Hepatocyte (in vitro differentiated cells): Measurements from ENCODE around the gene RFNG. TPM values are rescaled to one million over a fixed set of nuclear protein-coding genes. Genes with fewer than 3 reads are reported as not detected.

Experiments
- DNase-seq: peaks from one replicate; pipeline ENCODE4 v3.0.0-alpha.2; 2016; ENCODE audit warnings: low spot score
- H2AFZ ChIP-seq: fragments of 200-600 bp; sonication (generic); 2 replicates; pipeline ENCODE4 v1.6.0; 2016; ENCODE audit warnings: antibody characterized with exemption, mild to moderate bottlenecking
- H3K27ac ChIP-seq: fragments of 200-600 bp; sonication (generic); 2 replicates; pipeline ENCODE4 v1.5.1; 2016; ENCODE audit warnings: mild to moderate bottlenecking
- H3K27me3 ChIP-seq: fragments of 200-600 bp; sonication (generic); 2 replicates; pipeline ENCODE4 v1.6.1; 2016
- H3K36me3 ChIP-seq: fragments of 200-600 bp; sonication (generic); replicated peaks from 2 replicates; pipeline ENCODE4 v1.5.1; 2016; ENCODE audit warnings: low read depth; ENCODE audit not compliant: insufficient read depth
- H3K4me1 ChIP-seq: fragments of 200-600 bp; sonication (generic); 2 replicates; pipeline ENCODE4 v1.5.1; 2016; ENCODE audit warnings: mild to moderate bottlenecking, moderate library complexity; ENCODE audit not compliant: insufficient read depth
- H3K4me2 ChIP-seq: fragments of 200-600 bp; sonication (generic); 2 replicates; pipeline ENCODE4 v1.6.0; 2016
- H3K4me3 ChIP-seq: fragments of 200-600 bp; sonication (generic); 2 replicates; pipeline ENCODE4 v1.5.1; 2016; ENCODE audit warnings: mild to moderate bottlenecking
- H3K79me2 ChIP-seq: fragments of 200-600 bp; sonication (generic); 2 replicates; pipeline ENCODE4 v1.6.0; 2017; ENCODE audit warnings: mild to moderate bottlenecking
- H3K9me2 ChIP-seq: fragments of 200-600 bp; sonication (generic); replicated peaks from 2 replicates; pipeline ENCODE4 v1.6.0; 2017; ENCODE audit warnings: mild to moderate bottlenecking; ENCODE audit not compliant: insufficient read depth
- H3K9me3 ChIP-seq: fragments of 200-600 bp; sonication (generic); 2 replicates; pipeline ENCODE4 v1.5.1; 2016; ENCODE audit warnings: low read depth, mild to moderate bottlenecking
- H4K20me1 ChIP-seq: fragments of 200-600 bp; sonication (generic); 2 replicates; pipeline ENCODE4 v1.6.0; 2016; ENCODE audit warnings: mild to moderate bottlenecking; ENCODE audit not compliant: insufficient read depth, poor library complexity, severe bottlenecking
- EZH2 ChIP-seq: fragments of 200-600 bp; sonication (generic); IDR thresholded peaks from 2 replicates; pipeline ENCODE4 v1.6.1; 2016; ENCODE audit warnings: antibody characterized with exemption, mild to moderate bottlenecking, borderline replicate concordance
- EZH2phosphoT487 ChIP-seq: fragments of 200-600 bp; sonication (generic); IDR thresholded peaks from one replicate; pipeline ENCODE4 v1.6.1; 2018; ENCODE audit warnings: antibody characterized with exemption, mild to moderate bottlenecking, low read depth, moderate library complexity; ENCODE audit not compliant: unreplicated experiment, severe bottlenecking
- WGBS: methylation state at CpG from one replicate; pipeline ENCODE4 v1.1.6; 2016; ENCODE audit warnings: low lambda C conversion rate; ENCODE audit errors: missing lambda C conversion rate; 5-methylcytosine and 5-hydroxymethylcytosine counted together
- polyA plus RNA-seq: library from polyadenylated mRNA; unstranded; fragments of >200 nt; fragmentation: Nextera tagmentation; extraction: Ambion mirVana; gene quantifications from 2 replicates; pipeline ENCODE4 v1.2.1, GENCODE V29; 2016
- total RNA-seq: library from RNA; depleted of rRNA; stranded (reverse); fragments of >200 nt; gene quantifications from 2 replicates; pipeline ENCODE4 v1.2.3, GENCODE V29; 2014
- TF ChIP-seq, protein P1 (sequence below): fragments of 200-600 bp; sonication (generic); IDR thresholded peaks from 2 replicates; pipeline ENCODE4 v1.5.1; 2016; ENCODE audit warnings: antibody characterized with exemption, mild to moderate bottlenecking; ENCODE audit not compliant: poor library complexity

RFNG gene
- total and polyA plus RNA-seq, 2 experiments from 2014 or later: 43.2 to 109 TPM

DNA sequence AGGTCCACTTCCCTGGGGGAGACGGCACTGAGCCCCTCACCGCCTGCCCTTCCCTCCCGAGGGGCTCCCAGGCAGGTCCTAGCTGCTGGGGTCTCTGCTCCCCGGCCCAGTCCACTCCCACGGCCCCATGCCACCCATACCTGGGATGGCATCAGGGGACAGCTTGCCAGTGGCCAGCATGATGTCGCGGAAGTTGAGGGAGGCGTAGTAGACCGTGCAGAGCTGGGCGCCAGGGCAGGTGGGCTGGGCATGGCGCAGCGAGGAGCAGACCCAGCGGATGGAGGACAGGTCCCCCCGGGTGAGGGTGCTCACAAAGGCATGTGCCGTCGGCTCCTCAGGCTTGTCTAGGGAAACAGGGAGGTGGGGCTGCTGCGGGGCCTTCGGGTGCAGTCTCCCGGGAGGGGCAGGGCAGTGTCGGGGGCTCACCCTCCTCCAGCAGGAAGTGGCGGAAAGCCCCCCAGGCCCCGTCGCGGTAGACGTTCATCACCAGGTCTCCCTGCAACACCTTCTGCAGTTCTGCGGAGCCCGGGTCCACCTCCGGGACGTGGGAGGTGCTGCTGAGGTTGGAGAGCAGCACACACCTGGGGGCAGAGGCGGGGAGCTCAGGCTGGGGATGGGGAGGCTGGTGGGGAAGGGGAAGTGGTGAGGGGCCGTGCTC, 32.9 kb upstream of the RFNG start:
- H4K20me1 ChIP-seq: peaks cover 12% of the 10 kb centered on the region

DNA sequence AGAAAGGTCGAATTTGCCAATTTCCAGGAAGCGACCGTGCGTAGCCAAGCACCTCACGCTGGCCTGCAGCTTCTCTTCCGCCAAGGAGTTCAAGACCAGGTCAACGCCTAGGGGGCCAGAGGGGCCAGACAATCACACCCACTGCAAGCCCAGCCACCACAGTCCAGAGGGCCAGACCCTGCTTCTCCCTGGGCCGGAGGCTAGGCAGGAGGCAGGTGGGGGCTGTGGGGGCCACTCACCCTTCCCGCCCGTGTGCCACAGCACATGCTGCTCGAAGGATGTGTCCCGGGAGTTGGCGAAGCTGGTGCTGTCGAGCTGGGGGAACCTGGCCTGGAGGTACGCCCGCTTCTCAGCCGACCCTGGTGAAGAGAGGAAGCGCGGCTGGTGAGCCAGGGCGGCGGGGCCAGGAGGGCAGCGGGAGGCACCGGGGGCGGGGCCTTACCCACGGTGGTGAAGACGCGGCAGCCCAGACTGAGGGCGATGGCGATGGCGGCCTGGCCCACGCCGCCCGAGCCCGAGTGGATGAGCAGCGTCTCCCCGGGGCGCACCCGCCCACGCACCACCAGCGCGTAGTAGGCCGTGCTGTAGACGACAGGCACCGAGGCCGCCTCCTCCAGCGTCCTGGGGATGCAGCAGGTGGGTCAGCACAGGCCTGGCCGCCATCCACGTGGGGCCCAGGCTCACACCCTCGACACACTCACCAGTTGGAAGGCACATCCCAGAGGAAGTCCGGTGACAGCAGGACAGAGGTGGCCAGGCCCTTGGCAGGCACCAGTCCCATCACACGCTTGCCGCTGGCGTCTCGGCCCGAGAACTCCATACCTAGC, 32.1 kb upstream of the RFNG start:
- TF ChIP-seq, protein P1, sequence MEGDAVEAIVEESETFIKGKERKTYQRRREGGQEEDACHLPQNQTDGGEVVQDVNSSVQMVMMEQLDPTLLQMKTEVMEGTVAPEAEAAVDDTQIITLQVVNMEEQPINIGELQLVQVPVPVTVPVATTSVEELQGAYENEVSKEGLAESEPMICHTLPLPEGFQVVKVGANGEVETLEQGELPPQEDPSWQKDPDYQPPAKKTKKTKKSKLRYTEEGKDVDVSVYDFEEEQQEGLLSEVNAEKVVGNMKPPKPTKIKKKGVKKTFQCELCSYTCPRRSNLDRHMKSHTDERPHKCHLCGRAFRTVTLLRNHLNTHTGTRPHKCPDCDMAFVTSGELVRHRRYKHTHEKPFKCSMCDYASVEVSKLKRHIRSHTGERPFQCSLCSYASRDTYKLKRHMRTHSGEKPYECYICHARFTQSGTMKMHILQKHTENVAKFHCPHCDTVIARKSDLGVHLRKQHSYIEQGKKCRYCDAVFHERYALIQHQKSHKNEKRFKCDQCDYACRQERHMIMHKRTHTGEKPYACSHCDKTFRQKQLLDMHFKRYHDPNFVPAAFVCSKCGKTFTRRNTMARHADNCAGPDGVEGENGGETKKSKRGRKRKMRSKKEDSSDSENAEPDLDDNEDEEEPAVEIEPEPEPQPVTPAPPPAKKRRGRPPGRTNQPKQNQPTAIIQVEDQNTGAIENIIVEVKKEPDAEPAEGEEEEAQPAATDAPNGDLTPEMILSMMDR: no peak
- TF ChIP-seq EZH2: no peak
- no peak for TF ChIP-seq EZH2phosphoT487
- Histone ChIP-seq H2AFZ (no peak overlapping the region), H3K4me3 (no peak overlapping the region), H3K9me2 (no peaks in the 10 kb centered on the region), H3K79me2 (no peaks in the 10 kb centered on the region), H3K36me3 (no peaks in the 10 kb centered on the region), H3K4me2 (no peak overlapping the region), H4K20me1 (peaks cover 10% of the 10 kb centered on the region), H3K27me3 (no peaks in the 10 kb centered on the region), H3K4me1 (no peaks in the 10 kb centered on the region), H3K9me3 (no peaks in the 10 kb centered on the region), H3K27ac (no peak overlapping the region)
- no peak for DNase-seq
- WGBS: 95% methylated on average over 25 of the region's 55 CpGs

More for the DNA sequence above, 32.9 kb upstream of the RFNG start:
- Histone ChIP-seq H3K9me3 (no peaks in the 10 kb centered on the region), H3K27ac (no peak overlapping the region), H3K4me1 (no peaks in the 10 kb centered on the region), H3K9me2 (no peaks in the 10 kb centered on the region), H3K79me2 (no peaks in the 10 kb centered on the region), H2AFZ (no peak overlapping the region), H3K27me3 (no peaks in the 10 kb centered on the region), H3K4me2 (no peak overlapping the region), H3K4me3 (no peak overlapping the region), H3K36me3 (no peaks in the 10 kb centered on the region)
- no peak for DNase-seq
- TF ChIP-seq, protein P1: no peak
- TF ChIP-seq EZH2: no peak
- TF ChIP-seq EZH2phosphoT487: no peak
- 97% methylated on average over 29 of the region's 31 CpGs for WGBS

DNA sequence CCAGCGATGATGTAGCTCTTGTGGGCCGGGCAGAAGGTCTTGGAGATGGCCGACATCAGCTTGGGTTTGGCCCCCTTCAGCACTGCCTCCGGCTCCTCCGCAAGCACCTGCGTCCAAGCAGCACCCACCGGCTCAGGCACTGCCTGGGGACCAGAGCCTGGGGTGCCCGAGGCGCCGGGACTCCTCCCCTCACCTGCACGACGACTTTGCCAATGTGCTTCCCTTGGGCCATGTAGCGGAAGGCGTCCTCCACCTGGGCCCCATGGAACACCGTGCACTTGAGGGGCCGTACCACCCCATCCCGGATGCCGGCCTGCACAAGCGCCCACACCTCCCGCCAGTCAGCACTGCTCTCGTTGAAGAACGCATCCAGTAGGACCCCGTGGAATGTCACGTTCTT, 31.4 kb upstream of the RFNG start:
- peaks cover 4% of the 10 kb centered on the region for H4K20me1 ChIP-seq
- TF ChIP-seq EZH2: no peak
- no peak for TF ChIP-seq EZH2phosphoT487
- TF ChIP-seq, protein P1: no peak

More for the DNA sequence above, 31.4 kb upstream of the RFNG start:
- WGBS: 97% methylated on average over 24 of the region's 24 CpGs
- H3K4me1 ChIP-seq: no peaks in the 10 kb centered on the region
- no peak for DNase-seq
- no peak overlapping the region for H3K4me2 ChIP-seq
- no peaks in the 10 kb centered on the region for H3K79me2 ChIP-seq
- no peak overlapping the region for H2AFZ ChIP-seq
- no peak overlapping the region for H3K27ac ChIP-seq
- no peaks in the 10 kb centered on the region for H3K9me2 ChIP-seq
- no peaks in the 10 kb centered on the region for H3K9me3 ChIP-seq
- H3K36me3 ChIP-seq: no peaks in the 10 kb centered on the region
- H3K27me3 ChIP-seq: no peaks in the 10 kb centered on the region
- no peak overlapping the region for H3K4me3 ChIP-seq
